GM12892 (cell line): ENCODE data around the gene HSPA12A.

Source experiments
- DNase-seq: peaks from one replicate; pipeline ENCODE4 v3.0.0; 2011; ENCODE audit not compliant: insufficient read length
- FAIRE-seq: peaks from 2 replicates; lab custom pipeline; 2011; peaks lifted over from hg19 to GRCh38; lab: Jason Lieb, UNC
- POLR2A ChIP-seq: IDR thresholded peaks from 2 replicates; pipeline ENCODE4 v1.6.1; 2011; ENCODE audit warnings: low read depth, low read length, control low read depth
- POLR2AphosphoS5 ChIP-seq: IDR thresholded peaks from 2 replicates; pipeline ENCODE4 v1.6.1; 2011; ENCODE audit warnings: low read depth, low read length, control low read depth
- TAF1 ChIP-seq: IDR thresholded peaks from 2 replicates; pipeline ENCODE4 v1.6.1; 2011; ENCODE audit warnings: low read depth, mild to moderate bottlenecking, control low read depth, low read length, borderline replicate concordance

The HSPA12A gene

DNA sequence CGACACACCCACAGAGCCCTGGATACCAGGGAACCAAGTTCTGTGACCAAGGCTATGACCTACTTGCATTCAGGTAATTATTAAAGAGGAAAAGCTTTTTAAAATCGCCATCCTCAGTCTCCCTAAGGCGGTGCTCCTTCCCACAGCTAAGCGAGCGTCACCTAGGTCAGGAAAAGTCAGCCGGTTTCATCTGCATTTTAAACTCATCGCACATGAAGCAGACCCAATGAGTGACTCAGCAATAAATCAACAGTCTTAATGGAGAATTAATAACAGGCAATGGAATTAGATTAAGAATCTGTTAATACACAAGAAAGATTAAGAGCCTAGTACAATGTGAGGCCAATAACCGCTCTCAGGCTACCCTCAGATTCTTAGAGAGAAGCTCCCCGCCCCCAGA is 59.2 kb downstream of the HSPA12A start:
- TF ChIP-seq TAF1 (no peak), POLR2AphosphoS5 (no peak), POLR2A (no peak)
- no peak for DNase-seq
- no peak for FAIRE-seq

DNA sequence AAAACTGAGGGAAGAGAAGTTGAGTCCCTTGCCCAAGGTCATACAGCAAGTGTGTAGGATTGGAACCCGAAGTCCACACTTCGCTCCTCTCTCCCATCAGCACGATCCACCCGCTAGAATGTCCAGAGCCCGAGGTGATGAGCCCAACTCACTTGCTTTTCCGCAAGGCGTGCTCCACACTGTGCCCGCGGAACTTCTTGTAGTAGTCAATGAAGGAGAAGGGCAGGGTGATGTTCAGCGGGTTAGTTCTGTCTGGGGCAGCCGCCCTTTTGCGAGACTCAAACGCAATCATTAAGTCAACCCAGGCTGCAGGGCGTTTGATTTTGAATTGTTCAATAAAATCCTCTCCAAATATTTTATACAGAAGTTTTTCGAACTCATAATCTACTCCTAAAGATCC is 63.0 kb downstream of the HSPA12A start:
- TF ChIP-seq TAF1 (no peak), POLR2AphosphoS5 (no peak), POLR2A (no peak)
- no peak for DNase-seq
- no peak for FAIRE-seq

DNA sequence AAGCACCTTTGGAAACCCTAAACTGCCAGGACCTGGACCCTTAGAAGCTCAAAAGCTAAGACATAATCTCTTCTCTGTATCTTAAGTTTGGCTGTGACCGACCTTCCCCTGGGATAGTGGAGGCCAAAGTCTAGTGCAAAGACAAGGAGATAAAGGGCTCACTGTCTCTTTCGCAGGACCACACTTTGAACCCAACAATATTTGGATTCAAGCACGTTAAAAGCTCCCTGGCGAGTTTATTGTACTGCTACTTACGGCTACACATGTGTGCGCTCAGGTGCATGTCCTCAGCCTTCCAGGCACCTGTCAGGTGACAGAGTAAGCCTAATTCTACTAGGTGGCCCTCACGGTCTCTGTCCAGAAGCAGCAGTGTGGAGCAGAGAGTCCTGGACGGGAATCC is 65.7 kb downstream of the HSPA12A start:
- DNase-seq (no peak), FAIRE-seq (no peak)
- TF ChIP-seq POLR2AphosphoS5: no peak
- TF ChIP-seq POLR2A: no peak
- TF ChIP-seq TAF1: no peak

DNA sequence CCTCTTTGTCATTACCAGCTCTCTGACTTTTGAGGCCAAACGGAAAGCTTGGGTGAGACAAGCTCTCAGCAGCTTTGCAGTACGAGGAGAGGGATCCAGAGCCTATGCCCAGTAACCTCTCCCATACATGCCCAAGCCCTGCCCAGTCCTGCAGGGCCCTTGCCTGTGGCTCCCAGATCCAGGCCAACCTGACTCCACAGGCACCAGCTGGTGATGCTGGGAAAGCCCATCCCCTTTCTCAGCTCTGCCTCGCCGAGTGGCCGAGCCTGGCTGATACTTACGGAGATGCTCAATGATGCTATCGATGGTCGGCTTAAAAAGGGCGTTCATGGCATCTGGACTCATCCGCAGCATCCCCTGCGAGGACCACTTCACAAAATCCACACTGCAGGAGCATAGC is 66.2 kb downstream of the HSPA12A start:
- DNase-seq (no peak), FAIRE-seq (no peak)
- TF ChIP-seq POLR2A (no peak), POLR2AphosphoS5 (no peak), TAF1 (no peak)

DNA sequence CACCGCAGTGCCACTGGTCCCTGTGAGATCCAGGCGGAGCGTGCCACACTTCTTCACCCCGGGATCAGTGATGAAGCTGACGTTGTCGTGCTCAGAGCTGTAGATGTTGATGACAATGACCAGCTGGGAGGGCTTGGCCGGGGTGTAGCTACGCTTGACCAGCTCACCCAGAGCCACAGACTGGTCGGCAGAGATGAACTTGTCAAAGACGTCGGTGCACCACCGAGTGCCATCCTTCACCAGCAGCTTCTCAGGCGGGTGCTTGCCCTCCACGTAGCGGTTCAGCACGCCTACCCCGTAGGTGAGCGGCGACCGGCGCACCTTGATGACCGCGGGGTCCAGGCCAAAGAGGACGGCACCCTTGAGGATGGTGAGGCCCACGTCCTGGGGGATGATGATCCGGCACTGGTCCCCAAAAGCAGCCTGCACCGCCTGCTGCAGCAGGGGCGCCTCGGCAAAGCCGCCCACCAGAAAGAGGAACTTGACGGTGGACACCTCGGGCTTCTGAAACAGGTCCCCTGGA is 67.4 kb downstream of the HSPA12A start:
- TF ChIP-seq POLR2A (no peak), TAF1 (no peak), POLR2AphosphoS5 (no peak)
- DNase-seq (no peak), FAIRE-seq (no peak)

DNA sequence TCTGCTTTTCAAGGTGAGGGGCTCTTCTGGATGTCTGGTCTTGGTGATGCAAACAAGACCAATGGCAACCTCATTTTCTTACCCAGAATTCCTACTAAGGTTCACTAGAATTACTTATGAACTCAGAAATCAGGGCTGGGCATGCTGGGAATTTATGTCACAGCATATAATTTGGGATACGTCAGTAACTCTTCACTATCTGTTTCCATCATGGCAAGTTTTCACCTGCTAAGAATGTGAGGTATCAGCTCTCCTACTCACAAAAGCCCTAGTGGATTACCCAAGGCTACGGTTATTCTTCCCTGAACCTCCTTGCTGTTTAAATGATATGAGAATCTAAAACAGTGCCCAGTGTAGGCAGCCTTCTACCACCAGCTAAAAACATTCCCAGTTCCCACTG is 68.5 kb downstream of the HSPA12A start:
- TF ChIP-seq POLR2AphosphoS5 (no peak), TAF1 (no peak), POLR2A (no peak)
- DNase-seq (no peak), FAIRE-seq (no peak)

DNA sequence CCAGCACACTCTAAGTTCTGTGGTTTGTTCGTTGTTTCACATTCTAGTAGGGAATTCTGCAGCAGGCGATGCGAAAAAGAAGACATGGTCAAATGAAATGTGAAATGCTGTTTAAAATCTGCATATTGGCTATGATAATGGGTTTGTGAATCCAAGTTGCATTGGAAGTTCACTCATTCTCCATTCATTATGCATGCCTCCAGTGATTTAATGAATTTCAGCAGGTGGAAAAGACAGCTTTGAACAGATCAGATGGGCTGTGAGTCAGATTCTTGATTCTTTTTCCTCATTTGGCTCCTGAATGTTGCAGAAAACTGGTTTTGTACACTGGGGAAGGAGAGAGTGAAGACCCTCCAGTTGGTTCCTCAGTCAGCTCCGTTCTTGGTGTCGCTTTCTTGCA is 69.5 kb downstream of the HSPA12A start:
- no peak for TF ChIP-seq TAF1
- TF ChIP-seq POLR2A: no peak
- no peak for TF ChIP-seq POLR2AphosphoS5
- DNase-seq: no peak
- no peak for FAIRE-seq

DNA sequence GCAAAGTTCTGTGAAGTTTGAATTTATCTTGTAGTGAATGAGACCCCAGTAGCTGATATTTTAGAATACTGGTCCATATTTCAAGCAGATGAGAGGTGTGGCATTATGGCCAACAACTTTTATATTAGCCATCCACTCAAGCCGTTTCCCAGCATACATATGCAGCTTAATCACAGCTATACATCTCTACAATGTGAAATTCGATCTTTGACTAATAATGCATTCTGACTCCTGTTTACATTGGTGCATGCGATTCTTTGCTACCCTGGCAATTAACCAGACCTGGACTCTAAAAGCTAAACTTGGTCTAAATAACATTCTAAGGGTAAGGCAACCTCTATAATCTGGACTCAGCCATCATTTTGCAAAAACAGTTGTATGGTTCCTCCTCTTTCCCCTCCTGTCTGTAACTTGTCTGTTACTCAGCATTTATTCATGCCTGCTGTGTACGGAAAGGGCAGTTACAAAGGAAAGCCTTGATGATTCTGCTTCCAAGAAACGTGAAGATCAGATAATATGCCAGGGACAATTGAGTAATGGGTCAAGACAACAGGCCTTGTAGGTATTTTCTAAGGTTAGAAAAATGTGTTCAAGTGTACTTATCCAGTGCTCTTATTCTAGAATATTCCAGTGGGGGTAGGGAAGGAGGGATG is 71.0 kb downstream of the HSPA12A start:
- DNase-seq (no peak), FAIRE-seq (no peak)

DNA sequence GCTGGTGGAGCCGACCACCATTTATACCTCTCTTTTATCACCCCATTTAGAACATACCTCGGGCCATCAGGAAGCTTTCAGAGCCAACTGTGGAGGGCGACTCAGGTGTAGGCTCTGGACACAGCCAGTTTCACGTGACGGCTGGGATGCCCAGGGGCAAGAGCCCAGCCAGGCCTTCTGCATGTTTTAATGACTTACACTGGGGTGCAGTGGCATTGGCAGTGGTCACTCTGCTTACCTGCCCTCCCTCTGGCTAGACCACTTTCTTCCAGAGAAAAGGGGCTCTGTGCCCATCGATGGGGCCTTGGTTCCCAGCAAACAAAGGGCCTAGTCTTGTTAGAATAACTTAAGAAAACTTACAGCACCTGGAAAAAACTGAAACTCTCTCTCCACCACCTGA is 71.7 kb downstream of the HSPA12A start:
- TF ChIP-seq POLR2AphosphoS5 (no peak), POLR2A (no peak), TAF1 (no peak)
- FAIRE-seq (no peak), DNase-seq (no peak)

More for the DNA sequence above, 71.0 kb downstream of the HSPA12A start:
- TF ChIP-seq POLR2A (no peak), POLR2AphosphoS5 (no peak), TAF1 (no peak)

DNA sequence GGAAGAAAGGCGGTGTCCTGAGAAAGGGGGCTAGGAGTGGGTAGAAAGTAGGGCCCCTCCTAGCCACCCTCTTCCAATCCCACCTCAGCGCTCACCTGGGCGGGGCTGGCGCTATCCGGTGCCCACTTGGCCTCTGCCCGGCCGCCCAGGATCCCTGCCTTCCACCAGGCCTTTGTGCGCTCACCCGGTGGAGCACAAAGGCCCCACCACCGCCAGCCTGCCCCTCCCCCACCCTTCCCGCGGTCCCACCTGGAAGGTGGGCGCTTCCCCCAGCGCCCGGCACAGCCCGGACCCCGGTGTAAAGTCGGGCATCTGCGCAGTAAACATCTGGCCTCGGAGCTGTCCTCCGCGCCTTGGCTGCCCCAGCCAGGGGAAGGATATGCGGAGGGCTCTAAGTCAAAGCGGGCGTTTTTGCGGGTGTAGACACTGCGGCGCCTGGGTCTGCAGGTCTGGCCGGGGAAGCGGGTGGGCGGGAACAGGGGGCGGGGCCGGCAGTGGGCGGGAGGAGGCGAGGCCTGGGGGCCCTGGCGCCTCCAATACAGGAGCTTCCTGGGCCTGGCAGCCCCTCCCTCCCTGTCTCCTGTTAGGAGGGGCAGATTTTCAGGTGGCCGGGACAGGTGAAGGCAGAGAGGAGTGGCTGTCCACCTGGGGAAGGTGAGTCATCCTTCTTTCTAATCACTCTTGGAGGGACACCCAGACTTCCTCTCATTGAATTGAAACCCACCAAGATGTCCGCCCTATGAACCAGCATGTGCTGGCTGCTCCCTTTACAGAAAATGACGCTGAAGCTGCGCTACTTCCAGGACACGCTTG is 72.3 kb downstream of the HSPA12A start:
- FAIRE-seq (no peak), DNase-seq (no peak)
- no peak for TF ChIP-seq TAF1
- no peak for TF ChIP-seq POLR2AphosphoS5
- TF ChIP-seq POLR2A: no peak

DNA sequence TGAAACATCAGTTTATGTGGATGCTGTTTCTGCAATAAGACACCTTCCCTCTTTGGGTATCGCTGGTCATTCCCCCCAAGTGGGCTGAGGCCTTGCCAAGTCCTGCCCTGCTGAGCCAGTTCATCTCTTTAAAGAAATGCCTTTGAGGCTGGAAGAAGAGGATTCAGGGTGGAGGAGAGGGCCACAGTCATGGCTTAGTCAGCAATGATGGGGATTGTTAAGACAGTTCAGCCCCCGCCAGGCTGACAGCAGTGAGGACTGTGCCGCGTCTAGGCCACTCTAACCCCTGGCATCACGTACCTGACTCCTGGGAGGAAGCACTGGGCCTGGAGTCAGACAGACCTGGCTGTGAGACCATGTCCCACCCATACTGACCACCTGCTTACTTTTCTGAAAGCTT is 73.3 kb downstream of the HSPA12A start:
- DNase-seq: no peak
- no peak for TF ChIP-seq TAF1
- no peak for TF ChIP-seq POLR2AphosphoS5
- no peak for TF ChIP-seq POLR2A
- FAIRE-seq: no peak

DNA sequence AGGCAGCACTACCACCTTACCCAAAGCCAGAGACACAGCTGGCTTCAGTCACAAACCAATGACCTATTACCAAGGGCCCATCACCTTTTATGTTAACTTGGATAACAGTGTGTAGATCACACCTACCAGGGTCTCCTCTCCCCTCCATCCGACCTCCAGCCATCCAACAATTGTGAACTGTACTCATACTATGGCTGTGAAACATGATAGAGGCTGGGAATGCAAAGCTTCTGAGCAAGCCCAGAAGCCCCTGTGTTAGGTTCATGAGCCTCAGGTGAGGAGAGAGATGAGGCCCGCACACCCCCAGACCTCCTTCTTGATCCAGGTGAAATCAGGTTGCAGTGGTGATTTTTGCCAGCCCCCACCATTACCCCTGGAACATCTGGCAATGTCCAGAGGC is 73.9 kb downstream of the HSPA12A start:
- FAIRE-seq: no peak
- DNase-seq: no peak
- TF ChIP-seq POLR2A: no peak
- no peak for TF ChIP-seq POLR2AphosphoS5
- no peak for TF ChIP-seq TAF1
